Stomach smooth muscle (tissue), 2 donors: ENCODE data around the gene DMRTA2.

Experiments used
- H3K27ac ChIP-seq: one replicate; pipeline ENCODE4 v1.7.0; 2013; ENCODE audit warnings: mild to moderate bottlenecking, low read length, inconsistent platforms
- H3K27me3 ChIP-seq, 2 donors: one replicate each; pipeline ENCODE4 v1.7.0; 2013; ENCODE audit warnings: low read length in 2 of 2; ENCODE audit not compliant: insufficient read depth in 2 of 2, control insufficient read depth in 1 of 2
- H3K36me3 ChIP-seq, 2 donors: one replicate each; pipeline ENCODE4 v1.7.0; 2013; ENCODE audit warnings: low read length in 2 of 2; ENCODE audit not compliant: control insufficient read depth in 2 of 2, insufficient read depth in 2 of 2
- H3K4me1 ChIP-seq: one replicate; pipeline ENCODE4 v1.7.0; 2013; ENCODE audit warnings: low read length; ENCODE audit not compliant: control insufficient read depth, insufficient read depth
- H3K4me3 ChIP-seq, 2 donors: one replicate each; pipeline ENCODE4 v1.7.0; 2013; ENCODE audit warnings: low read length in 2 of 2
- H3K9ac ChIP-seq, 2 donors: one replicate each; pipeline ENCODE4 v1.7.0; 2013; ENCODE audit warnings: low read length in 2 of 2, mild to moderate bottlenecking in 1 of 2
- H3K9me3 ChIP-seq, 2 donors: one replicate each; pipeline ENCODE4 v1.7.0; 2013; ENCODE audit warnings: low read length in 2 of 2; ENCODE audit not compliant: control insufficient read depth in 2 of 2
- donor health status: healthy.
- donor health status: Pancreatic carcinoma.

The DMRTA2 gene

DNA sequence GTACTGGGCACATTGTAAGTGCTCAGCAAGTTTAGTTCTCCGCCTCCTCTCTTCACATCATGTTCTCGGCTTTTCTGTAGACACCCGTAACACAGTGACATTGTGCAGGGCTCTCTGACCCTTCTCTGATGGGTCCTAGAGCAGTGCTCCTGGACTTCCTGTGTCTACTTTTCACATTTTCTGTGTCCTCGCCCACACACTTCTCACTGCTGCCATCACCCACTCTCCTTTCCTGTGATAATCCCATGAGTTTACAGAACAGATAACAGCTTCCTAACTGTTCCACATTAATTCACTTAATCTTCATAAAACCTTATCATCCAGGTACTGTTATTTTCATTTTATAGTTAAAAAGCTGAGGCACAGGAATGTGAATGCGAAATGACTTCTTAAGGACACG lies 13.2 kb upstream of the DMRTA2 start:
- Histone ChIP-seq H3K4me3 (no peak overlapping the region), H3K27me3 (peaks cover 7 to 8% of the 10 kb centered on the region in 2 donors), H3K27ac (no peak overlapping the region), H3K9ac (no peak overlapping the region), H3K4me1 (no peaks in the 10 kb centered on the region), H3K36me3 (peaks cover 11 to 18% of the 10 kb centered on the region in 2 donors), H3K9me3 (no peaks in the 10 kb centered on the region)

DNA sequence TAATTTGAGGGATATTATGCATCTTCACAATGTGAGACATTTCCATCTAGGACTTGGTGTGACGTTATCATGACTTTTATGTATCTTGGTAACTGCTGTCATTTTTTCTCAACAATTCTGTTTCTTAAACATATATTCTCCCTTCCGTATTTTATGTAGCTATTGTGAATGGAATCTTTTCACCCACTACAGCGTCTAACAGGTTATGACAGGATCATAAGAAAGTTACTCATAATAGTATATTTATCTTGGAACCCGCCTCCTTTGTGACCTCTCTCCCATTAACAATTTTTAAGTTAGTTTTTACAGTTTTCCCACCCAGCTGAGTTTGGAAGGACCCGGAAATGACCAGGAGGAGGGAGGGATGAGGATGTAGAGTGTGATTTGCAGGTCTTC lies 6.8 kb upstream of the DMRTA2 start:
- H3K9ac ChIP-seq = no peak overlapping the region
- peaks cover 3% of the 10 kb centered on the region in 2 donors for H3K9me3 ChIP-seq
- H3K27me3 ChIP-seq = peaks cover 55 to 71% of the 10 kb centered on the region in 2 donors
- H3K36me3 ChIP-seq = no peaks in the 10 kb centered on the region
- H3K27ac ChIP-seq = no peak overlapping the region
- H3K4me1 ChIP-seq = peaks cover 17% of the 10 kb centered on the region
- H3K4me3 ChIP-seq = no peak overlapping the region

GRCh38 chr1:50427818-50428779 lies 4.9 kb upstream of the DMRTA2 start:
- H3K9ac ChIP-seq = no peak overlapping the region
- peaks cover 34% of the 10 kb centered on the region for H3K4me1 ChIP-seq
- H3K36me3 ChIP-seq = no peaks in the 10 kb centered on the region
- no peak overlapping the region for H3K27ac ChIP-seq
- peaks cover 3% of the 10 kb centered on the region in 2 donors for H3K9me3 ChIP-seq
- peaks cover 70 to 90% of the 10 kb centered on the region in 2 donors for H3K27me3 ChIP-seq
- no peak overlapping the region for H3K4me3 ChIP-seq

GRCh38 chr1:50427086-50427817 lies 4.0 kb upstream of the DMRTA2 start:
- Histone ChIP-seq H3K36me3 (no peaks in the 10 kb centered on the region), H3K27me3 (peaks cover 74 to 97% of the 10 kb centered on the region in 2 donors), H3K9me3 (peaks cover 3% of the 10 kb centered on the region in 2 donors), H3K27ac (no peak overlapping the region), H3K4me1 (peaks cover 40% of the 10 kb centered on the region), H3K9ac (no peak overlapping the region), H3K4me3 (peak overlapping the region in 1 of 2 donors; percentile 3)

DNA sequence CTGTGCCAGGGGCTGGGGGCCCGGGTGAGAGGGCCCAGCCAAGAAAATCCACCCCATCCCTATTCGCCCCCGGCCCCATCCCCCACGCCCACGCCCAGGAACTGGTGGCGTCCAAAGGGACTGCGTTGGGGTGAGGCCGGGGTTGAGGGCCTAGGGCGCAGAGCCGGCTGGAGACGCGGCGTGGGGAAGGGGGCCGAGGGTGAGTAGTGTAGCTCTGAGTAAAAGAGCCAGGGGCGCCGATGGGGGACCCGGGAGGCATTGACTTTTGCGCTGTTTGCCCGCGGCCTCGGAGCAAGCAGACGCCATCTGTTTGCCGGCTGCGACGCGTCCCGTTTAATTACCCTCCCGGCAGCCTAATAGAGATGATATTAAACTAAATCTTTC lies 3.5 kb upstream of the DMRTA2 start:
- no peak overlapping the region for H3K27ac ChIP-seq
- peaks cover 40% of the 10 kb centered on the region for H3K4me1 ChIP-seq
- H3K27me3 ChIP-seq = peaks cover 78 to 100% of the 10 kb centered on the region in 2 donors
- no peak overlapping the region for H3K4me3 ChIP-seq
- no peak overlapping the region for H3K9ac ChIP-seq
- H3K9me3 ChIP-seq = peaks cover 3% of the 10 kb centered on the region in 2 donors
- H3K36me3 ChIP-seq = no peaks in the 10 kb centered on the region

DNA sequence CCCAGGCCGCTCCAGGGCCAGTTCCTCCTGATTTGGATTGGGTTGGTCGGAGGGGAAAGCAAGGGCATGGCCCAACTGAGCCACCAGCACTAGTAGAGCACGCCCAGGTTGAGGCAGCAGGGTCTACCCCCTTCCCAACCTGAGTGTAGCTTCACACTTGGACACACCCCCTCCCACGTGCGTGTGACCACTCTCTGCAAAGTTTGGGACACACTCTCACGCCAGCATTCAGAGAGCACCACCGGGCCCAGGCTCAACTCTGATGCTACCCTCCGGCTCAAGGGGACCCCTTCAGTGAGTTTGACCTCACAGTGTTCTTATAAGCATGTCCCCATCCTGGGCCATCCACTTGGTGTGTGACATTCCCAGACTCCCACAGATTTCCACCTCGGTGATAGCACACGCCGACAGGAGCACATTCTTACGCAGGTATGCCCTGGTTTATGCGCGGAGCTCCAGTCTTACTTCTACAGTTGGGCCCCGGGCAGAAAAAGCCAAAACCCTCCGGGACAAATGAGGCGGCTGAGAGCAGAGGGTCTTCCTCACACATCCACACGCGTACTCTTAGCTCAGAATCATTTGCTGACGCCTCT lies 3.0 kb upstream of the DMRTA2 start:
- no peak overlapping the region for H3K4me3 ChIP-seq
- no peaks in the 10 kb centered on the region for H3K36me3 ChIP-seq
- peaks cover 3% of the 10 kb centered on the region in 2 donors for H3K9me3 ChIP-seq
- peaks cover 41% of the 10 kb centered on the region for H3K4me1 ChIP-seq
- H3K27ac ChIP-seq = no peak overlapping the region
- H3K27me3 ChIP-seq = peaks cover 76 to 100% of the 10 kb centered on the region in 2 donors
- no peak overlapping the region for H3K9ac ChIP-seq

DNA sequence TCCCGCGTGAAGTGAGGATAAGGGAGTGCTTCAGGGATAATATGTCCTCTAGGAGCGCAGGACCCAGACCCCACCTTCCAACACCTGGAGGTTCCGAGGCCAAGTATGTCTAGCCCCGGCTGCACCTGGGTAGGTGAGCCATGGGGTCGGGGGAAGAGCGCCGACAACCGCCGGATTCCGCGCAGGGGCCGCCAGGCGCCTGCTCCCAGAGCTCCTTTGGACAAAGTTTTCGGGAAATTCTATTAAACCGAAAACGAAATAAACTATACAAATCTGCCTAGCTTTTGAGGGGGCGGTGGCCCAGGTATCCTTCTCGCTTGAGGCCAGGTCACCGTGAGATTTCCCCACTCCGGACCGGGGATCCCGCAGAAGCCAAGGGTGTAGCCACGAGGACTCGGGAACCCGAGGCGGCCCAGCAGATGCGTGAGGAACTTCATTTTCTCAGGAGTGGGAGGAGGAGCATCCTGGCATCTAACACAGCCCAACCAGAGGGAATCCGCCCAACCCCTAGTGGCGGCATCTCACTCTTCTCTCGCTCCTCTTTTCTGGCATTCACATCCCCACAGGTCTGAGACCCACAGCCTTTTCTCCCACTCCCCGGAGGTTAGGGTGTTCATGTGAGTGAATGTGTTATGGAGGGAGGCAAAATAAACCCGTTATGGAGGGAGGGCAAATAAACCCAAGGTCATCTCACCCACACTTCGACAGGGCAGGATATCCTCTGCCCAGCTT lies 2.3 kb upstream of the DMRTA2 start:
- Histone ChIP-seq H3K36me3 (no peaks in the 10 kb centered on the region), H3K27me3 (peaks cover 75 to 100% of the 10 kb centered on the region in 2 donors), H3K9ac (no peak overlapping the region), H3K4me3 (peak overlapping the region in 1 of 2 donors; percentile 29), H3K4me1 (peaks cover 45% of the 10 kb centered on the region), H3K27ac (no peak overlapping the region), H3K9me3 (peaks cover 3% of the 10 kb centered on the region in 2 donors)

GRCh38 chr1:50424884-50425375 lies 1.7 kb upstream of the DMRTA2 start:
- Histone ChIP-seq H3K27me3 (peaks cover 76 to 100% of the 10 kb centered on the region in 2 donors), H3K4me1 (peaks cover 45% of the 10 kb centered on the region), H3K9ac (no peak overlapping the region), H3K9me3 (peaks cover 3% of the 10 kb centered on the region in 2 donors), H3K27ac (no peak overlapping the region), H3K4me3 (peak overlapping the region; percentile 21 to 29), H3K36me3 (no peaks in the 10 kb centered on the region)

- Histone ChIP-seq H3K9ac (no peak overlapping the region), H3K9me3 (peaks cover 3% of the 10 kb centered on the region in 2 donors), H3K4me1 (peaks cover 45% of the 10 kb centered on the region), H3K27me3 (peaks cover 81 to 100% of the 10 kb centered on the region in 2 donors), H3K4me3 (peak overlapping the region; percentile 21 to 67), H3K36me3 (no peaks in the 10 kb centered on the region), H3K27ac (no peak overlapping the region)
Observed at GRCh38 chr1:50424045-50424883, 1.0 kb upstream of the DMRTA2 start.
